Nephron (organoid): Measurements from ENCODE around the gene NDUFA6.
A peak's percentile ranks its signal among the peaks of the same experiment; 100 is the strongest.
"Not testable (repeated sequence)": the region's sequence is repeated elsewhere in the genome, so short reads cannot be mapped to it uniquely, and the experiment has no call there.

Source experiments
- H3K27ac Mint-ChIP-seq, 3 experiments: 2 replicates each; pipeline ENCODE4 v1.8.0; 2020; ENCODE audit warnings: mixed read lengths in 3 of 3, mild to moderate bottlenecking in 2 of 3, moderate library complexity in 1 of 3
- H3K27me3 Mint-ChIP-seq: 2 replicates; pipeline ENCODE4 v1.8.0; 2021; ENCODE audit warnings: low read depth, mild to moderate bottlenecking, moderate library complexity, mixed read lengths
- H3K36me3 Mint-ChIP-seq: 2 replicates; pipeline ENCODE4 v1.8.0; 2020; ENCODE audit warnings: low read depth, mixed read lengths
- H3K4me1 Mint-ChIP-seq: 2 replicates; pipeline ENCODE4 v1.8.0; 2020; ENCODE audit warnings: mixed read lengths
- H3K4me3 Mint-ChIP-seq, 3 experiments: 2 replicates each; pipeline ENCODE4 v1.8.0; 2020; ENCODE audit warnings: mild to moderate bottlenecking in 3 of 3, mixed read lengths in 3 of 3, moderate library complexity in 2 of 3
- H3K9me3 Mint-ChIP-seq: 2 replicates; pipeline ENCODE4 v1.8.0; 2020; ENCODE audit warnings: mixed read lengths
- TF ChIP-seq, protein P1 (sequence below), 3 experiments: fragments of 200-600 bp; sonication (generic); IDR thresholded peaks; one replicate each; pipeline ENCODE4 v1.5.0; 2021; ENCODE audit warnings: antibody characterized with exemption in 3 of 3; ENCODE audit not compliant: unreplicated experiment in 3 of 3

NDUFA6 gene

GRCh38 chr22:42132457-42132856 is 41.9 kb upstream of the NDUFA6 start:
- Mint-ChIP-seq H3K4me3 (no peak overlapping the region), H3K27ac (no peak overlapping the region), H3K27me3 (no peaks in the 10 kb centered on the region), H3K36me3 (no peaks in the 10 kb centered on the region), H3K9me3 (no peaks in the 10 kb centered on the region), H3K4me1 (no peaks in the 10 kb centered on the region)
- TF ChIP-seq, protein P1, sequence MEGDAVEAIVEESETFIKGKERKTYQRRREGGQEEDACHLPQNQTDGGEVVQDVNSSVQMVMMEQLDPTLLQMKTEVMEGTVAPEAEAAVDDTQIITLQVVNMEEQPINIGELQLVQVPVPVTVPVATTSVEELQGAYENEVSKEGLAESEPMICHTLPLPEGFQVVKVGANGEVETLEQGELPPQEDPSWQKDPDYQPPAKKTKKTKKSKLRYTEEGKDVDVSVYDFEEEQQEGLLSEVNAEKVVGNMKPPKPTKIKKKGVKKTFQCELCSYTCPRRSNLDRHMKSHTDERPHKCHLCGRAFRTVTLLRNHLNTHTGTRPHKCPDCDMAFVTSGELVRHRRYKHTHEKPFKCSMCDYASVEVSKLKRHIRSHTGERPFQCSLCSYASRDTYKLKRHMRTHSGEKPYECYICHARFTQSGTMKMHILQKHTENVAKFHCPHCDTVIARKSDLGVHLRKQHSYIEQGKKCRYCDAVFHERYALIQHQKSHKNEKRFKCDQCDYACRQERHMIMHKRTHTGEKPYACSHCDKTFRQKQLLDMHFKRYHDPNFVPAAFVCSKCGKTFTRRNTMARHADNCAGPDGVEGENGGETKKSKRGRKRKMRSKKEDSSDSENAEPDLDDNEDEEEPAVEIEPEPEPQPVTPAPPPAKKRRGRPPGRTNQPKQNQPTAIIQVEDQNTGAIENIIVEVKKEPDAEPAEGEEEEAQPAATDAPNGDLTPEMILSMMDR (IDR thresholded peaks at IDR 0.05; ENCODE audit: unreplicated experiment in 3 of 3): no peak

- no peaks in the 10 kb centered on the region for H3K4me1 Mint-ChIP-seq
- no peaks in the 10 kb centered on the region for H3K27me3 Mint-ChIP-seq
- no peaks in the 10 kb centered on the region for H3K36me3 Mint-ChIP-seq
- TF ChIP-seq, protein P1 (IDR thresholded peaks at IDR 0.05; ENCODE audit: unreplicated experiment in 3 of 3): no peak
- H3K4me3 Mint-ChIP-seq: no peak overlapping the region
- H3K9me3 Mint-ChIP-seq: no peaks in the 10 kb centered on the region
- H3K27ac Mint-ChIP-seq: no peak overlapping the region
These were observed 41.0 kb upstream of the NDUFA6 start for GRCh38 chr22:42131562-42131961.

- H3K27me3 Mint-ChIP-seq, H3K4me3 Mint-ChIP-seq, H3K27ac Mint-ChIP-seq, H3K36me3 Mint-ChIP-seq, H3K4me1 Mint-ChIP-seq, H3K9me3 Mint-ChIP-seq: not testable (repeated sequence)
These were observed 40.3 kb upstream of the NDUFA6 start, which contains the start of gene CYP2D6 for GRCh38 chr22:42130639-42131431. Gene CYP2D6 (minus strand): TSS chr22:42130810. CDS start chr22:42130791, 19 bp downstream.

DNA sequence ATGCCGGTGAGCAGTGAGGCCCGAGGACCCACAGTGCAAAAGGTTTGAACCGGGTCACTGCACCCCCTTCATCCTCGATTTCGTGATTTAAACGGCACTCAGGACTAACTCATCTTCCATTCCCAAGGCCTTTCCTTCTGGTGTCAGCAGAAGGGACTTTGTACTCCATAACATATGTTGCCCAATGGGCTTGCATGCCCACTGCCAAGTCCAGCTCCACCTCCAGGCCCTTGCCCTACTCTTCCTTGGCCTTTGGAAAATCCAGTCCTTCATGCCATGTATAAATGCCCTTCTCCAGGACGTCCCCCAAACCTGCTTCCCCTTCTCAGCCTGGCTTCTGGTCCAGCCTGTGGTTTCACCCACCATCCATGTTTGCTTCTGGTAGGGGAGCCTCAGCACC is 39.6 kb upstream of the NDUFA6 start:
- not testable (repeated sequence) for H3K27ac Mint-ChIP-seq, H3K4me3 Mint-ChIP-seq, H3K4me1 Mint-ChIP-seq, H3K27me3 Mint-ChIP-seq, H3K9me3 Mint-ChIP-seq, H3K36me3 Mint-ChIP-seq

GRCh38 chr22:42128776-42129694 is 38.5 kb upstream of the NDUFA6 start:
- not testable (repeated sequence) for H3K27ac Mint-ChIP-seq, H3K27me3 Mint-ChIP-seq, H3K36me3 Mint-ChIP-seq, H3K9me3 Mint-ChIP-seq, H3K4me1 Mint-ChIP-seq, H3K4me3 Mint-ChIP-seq

- H3K27ac Mint-ChIP-seq, H3K27me3 Mint-ChIP-seq, H3K4me1 Mint-ChIP-seq, H3K36me3 Mint-ChIP-seq, H3K9me3 Mint-ChIP-seq, H3K4me3 Mint-ChIP-seq: not testable (repeated sequence)
These were observed 37.4 kb upstream of the NDUFA6 start for GRCh38 chr22:42128007-42128406.

GRCh38 chr22:42127606-42128005 is 37.0 kb upstream of the NDUFA6 start:
- H3K4me1 Mint-ChIP-seq: no peaks in the 10 kb centered on the region
- no peaks in the 10 kb centered on the region for H3K9me3 Mint-ChIP-seq
- no peak overlapping the region for H3K27ac Mint-ChIP-seq
- no peak overlapping the region for H3K4me3 Mint-ChIP-seq
- TF ChIP-seq, protein P1 (IDR thresholded peaks at IDR 0.05; ENCODE audit: unreplicated experiment in 3 of 3): no peak
- H3K27me3 Mint-ChIP-seq: no peaks in the 10 kb centered on the region
- no peaks in the 10 kb centered on the region for H3K36me3 Mint-ChIP-seq

DNA sequence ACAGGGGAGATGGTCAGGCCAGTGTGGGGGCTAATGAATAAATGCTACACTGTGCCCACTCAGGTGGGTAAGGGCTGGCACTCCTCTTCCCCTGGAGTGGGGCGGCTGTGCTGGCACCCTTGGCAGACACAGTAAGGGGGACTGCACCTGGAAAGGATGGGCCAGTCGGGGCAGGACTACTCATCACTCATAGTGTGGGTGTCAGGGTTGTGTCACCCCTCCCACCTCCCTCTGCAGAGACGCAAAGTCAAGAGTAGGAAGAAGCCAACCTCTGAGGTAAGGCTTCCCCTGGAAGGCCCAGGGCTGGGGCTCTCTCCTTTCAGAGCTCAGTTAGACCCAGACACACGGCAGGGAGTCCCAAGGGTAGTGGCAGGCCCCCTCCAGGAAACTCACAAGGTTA is 33.0 kb upstream of the NDUFA6 start:
- not testable (repeated sequence) for H3K27me3 Mint-ChIP-seq, H3K4me1 Mint-ChIP-seq, H3K27ac Mint-ChIP-seq, H3K9me3 Mint-ChIP-seq, H3K4me3 Mint-ChIP-seq
- peaks cover 10% of the 10 kb centered on the region for H3K36me3 Mint-ChIP-seq

GRCh38 chr22:42120231-42121021 is 29.9 kb upstream of the NDUFA6 start:
- H3K4me3 Mint-ChIP-seq, H3K4me1 Mint-ChIP-seq, H3K9me3 Mint-ChIP-seq, H3K27me3 Mint-ChIP-seq: not testable (repeated sequence)
- Mint-ChIP-seq H3K36me3 (peaks cover 24% of the 10 kb centered on the region), H3K27ac (peak overlapping the region in 1 of 3 experiments; percentile 4)
